ENCODE data around the gene TMEM132A. TPM values are rescaled to one million over a fixed set of nuclear protein-coding genes. Genes with fewer than 3 reads are reported as not detected.

The TMEM132A gene
- total and polyA plus RNA-seq, 10 of the 15 experiments (the other 5 are each of a cell fraction or from before 2014, with no cell fraction given): 0.16 to 25.0 (median 4.3) TPM

GRCh38 chr11:60910281-60910687, 14.0 kb upstream of the TMEM132A start (continued):
- TF ChIP-seq ZBTB4 (CRISPR knock-in tag; IDR thresholded peaks at IDR 0.05): no peak
- peak; percentile 97 for TF ChIP-seq IKZF1 (conservative IDR thresholded peaks at IDR 0.05)
- TF ChIP-seq EZH2 (IDR thresholded peaks at IDR 0.05; ENCODE audit: borderline replicate concordance, control insufficient read depth, low read depth, low read length): no peak
- peak; percentile 97 for TF ChIP-seq BCL11A (IDR thresholded peaks at IDR 0.05; ENCODE audit: low read depth, low read length)
- TF ChIP-seq ZZZ3 (IDR thresholded peaks at IDR 0.05; ENCODE audit: control insufficient read depth, insufficient read length, low read depth): no peak
- TF ChIP-seq NRF1 (conservative IDR thresholded peaks at IDR 0.05; ENCODE audit: low read depth, low read length): no peak
- TF ChIP-seq HDAC2 (IDR thresholded peaks at IDR 0.05): no peak
- TF ChIP-seq PAX8 (IDR thresholded peaks at IDR 0.05): no peak
- no peak for TF ChIP-seq PML (IDR thresholded peaks at IDR 0.05; ENCODE audit: low read length)

GRCh38 chr11:60910711-60911380, 13.4 kb upstream of the TMEM132A start:
- Histone ChIP-seq H3K4me2 (ENCODE audit: control insufficient read depth, insufficient read depth) (peak overlapping the region; percentile 77), H3K9me3 (replicated peaks; ENCODE audit: control insufficient read depth, insufficient read depth, low read length) (peaks cover 8% of the 10 kb centered on the region), H3K9ac (ENCODE audit: control insufficient read depth, insufficient read depth, low read length) (peak overlapping the region; percentile 13; the same call in 1 of the 2 replicates), H3K27me3 (replicated peaks in 1 of 2; ENCODE audit: control insufficient read depth in 2 of 2, insufficient read depth in 2 of 2, low read length in 1 of 2) (no peaks in the 10 kb centered on the region), H4K20me1 (ENCODE audit: control insufficient read depth, insufficient read depth) (no peaks in the 10 kb centered on the region), H3K4me3 (no peak overlapping the region), H2AFZ (ENCODE audit: control insufficient read depth, low read depth, low read length) (no peak overlapping the region), H3K27ac (ENCODE audit: control insufficient read depth, insufficient read depth) (peak overlapping the region; percentile 94), H3K4me1 (ENCODE audit: control insufficient read depth, insufficient read depth, low read length) (peaks cover 54% of the 10 kb centered on the region), H3K36me3 (ENCODE audit: control insufficient read depth in 2 of 2, insufficient read depth in 2 of 2, low read length in 1 of 2) (no peaks in the 10 kb centered on the region), H3K79me2 (ENCODE audit: control insufficient read depth, insufficient read depth, low read length) (peaks cover 14% of the 10 kb centered on the region)
- in situ Hi-C loops (cut with MboI): no loop called here
- ATAC-seq: no peak
- intact Hi-C loops (cut with micrococcal nuclease; ENCODE audit: unreplicated experiment): no loop called here
- RAD21 ChIA-PET (ENCODE audit: unreplicated experiment): interaction anchor here (1.1 to 5.9 kb wide), 4 partner anchors 8 to 150 kb away, joined by 3 to 43 read pairs (median 4); no protein-coding TSS in a partner anchor
- no peak for FAIRE-seq
- no peak for DNase-seq (ENCODE audit: low read depth, low spot score)
- no TSS peak for BruUV-seq (replicated peaks)
- CTCF ChIA-PET: interaction anchor here (0.7 to 1.2 kb wide), 6 partner anchors 14 to 132 kb away, joined by 3 read pairs; no protein-coding TSS in a partner anchor
- SMC1A ChIA-PET (ENCODE audit: uncharacterized antibody, unreplicated experiment): interaction anchor here (0.9 to 1.5 kb wide), 2 partner anchors 59 to 149 kb away, joined by 3 read pairs; no protein-coding TSS in a partner anchor
- WGBS (ENCODE audit: insufficient coverage, insufficient replicate concordance, low lambda C conversion rate, missing lambda C conversion rate): 35% methylated on average over 5 of the region's 5 CpGs
- POLR2A ChIA-PET: interaction anchor here (1.8 kb wide), 1 partner anchor 250 kb away, joined by 5 read pairs; the partner anchor contains the start of gene VPS37C
- TF ChIP-seq ASH2L (IDR thresholded peaks at IDR 0.05; ENCODE audit: borderline replicate concordance, low read depth) (no peak), JUND (IDR thresholded peaks at IDR 0.05; ENCODE audit: low read depth, low read length) (no peak), SRF (IDR thresholded peaks at IDR 0.05; ENCODE audit: low read depth in 2 of 2, low read length in 2 of 2) (peak in 1 of 2 experiments; percentile 75; a peak in 1 of 4 replicates), CTCF (IDR thresholded peaks at IDR 0.05 in 2 of 3, conservative IDR thresholded peaks at IDR 0.05 in 1 of 3; ENCODE audit: control insufficient read depth in 2 of 3, extremely low read depth in 1 of 3, insufficient read depth in 1 of 3, low read depth in 3 of 3, low read length in 3 of 3) (no peak), E4F1 (IDR thresholded peaks at IDR 0.05; ENCODE audit: borderline replicate concordance, partially characterized antibody) (no peak)
